ENCODE data around the gene MOB1B. TPM values are rescaled to one million over a fixed set of nuclear protein-coding genes. Genes with fewer than 3 reads are reported as not detected.

The MOB1B gene
- total and polyA plus RNA-seq, 2 experiments from 2014 or later = 11.1 to 22.8 TPM

DNA sequence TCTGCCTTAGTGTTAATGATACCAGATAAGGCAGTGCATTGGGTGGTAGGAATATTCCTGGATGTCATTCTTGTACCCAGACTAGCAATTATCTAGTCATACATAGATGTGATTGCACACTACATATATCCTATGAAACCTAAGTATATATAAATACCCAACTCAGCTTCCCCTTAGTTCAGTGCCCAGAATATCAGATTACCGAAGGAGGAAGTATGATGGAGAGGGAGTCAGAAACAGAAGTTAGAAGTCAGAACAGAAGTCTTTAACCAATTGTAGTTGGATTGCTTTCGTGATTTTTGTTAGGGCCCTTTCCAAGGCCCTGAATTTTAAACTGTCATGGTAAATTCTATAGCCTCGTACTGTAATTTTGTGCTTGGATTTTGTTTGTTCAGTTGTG is 42.9 kb downstream of the MOB1B start:
- H3K4me3 ChIP-seq = no peak overlapping the region
- no peak for TF ChIP-seq CTCF (IDR thresholded peaks at IDR 0.05; ENCODE audit: low read depth, low read length)
- H3K27ac ChIP-seq = no peak overlapping the region
- DNase-seq (ENCODE audit: low read depth in 1 of 2, low spot score in 1 of 2) = no peak
- peaks cover 2% of the 10 kb centered on the region for H3K36me3 ChIP-seq
- H3K4me1 ChIP-seq (ENCODE audit: low read depth) = no peaks in the 10 kb centered on the region
- no peaks in the 10 kb centered on the region for H3K9me3 ChIP-seq (ENCODE audit: low read depth)
- no peaks in the 10 kb centered on the region for H3K27me3 ChIP-seq

- Histone ChIP-seq H3K27ac (no peak overlapping the region), H3K27me3 (no peaks in the 10 kb centered on the region), H3K4me3 (no peak overlapping the region), H3K4me1 (ENCODE audit: low read depth) (no peaks in the 10 kb centered on the region), H3K9me3 (ENCODE audit: low read depth) (no peaks in the 10 kb centered on the region), H3K36me3 (peaks cover 2% of the 10 kb centered on the region)
- no peak for DNase-seq (ENCODE audit: low read depth in 1 of 2, low spot score in 1 of 2)
- TF ChIP-seq CTCF (IDR thresholded peaks at IDR 0.05; ENCODE audit: low read depth, low read length) = no peak
Observed at GRCh38 chr4:70945452-70946055, 43.4 kb downstream of the MOB1B start.

- Histone ChIP-seq H3K27ac (no peak overlapping the region), H3K4me1 (ENCODE audit: low read depth) (no peaks in the 10 kb centered on the region), H3K9me3 (ENCODE audit: low read depth) (no peaks in the 10 kb centered on the region), H3K27me3 (no peaks in the 10 kb centered on the region), H3K36me3 (peaks cover 2% of the 10 kb centered on the region), H3K4me3 (no peak overlapping the region)
- TF ChIP-seq CTCF (IDR thresholded peaks at IDR 0.05; ENCODE audit: low read depth, low read length) = no peak
- DNase-seq (ENCODE audit: low read depth in 1 of 2, low spot score in 1 of 2) = no peak
Observed at GRCh38 chr4:70946939-70947338, 44.8 kb downstream of the MOB1B start.

DNA sequence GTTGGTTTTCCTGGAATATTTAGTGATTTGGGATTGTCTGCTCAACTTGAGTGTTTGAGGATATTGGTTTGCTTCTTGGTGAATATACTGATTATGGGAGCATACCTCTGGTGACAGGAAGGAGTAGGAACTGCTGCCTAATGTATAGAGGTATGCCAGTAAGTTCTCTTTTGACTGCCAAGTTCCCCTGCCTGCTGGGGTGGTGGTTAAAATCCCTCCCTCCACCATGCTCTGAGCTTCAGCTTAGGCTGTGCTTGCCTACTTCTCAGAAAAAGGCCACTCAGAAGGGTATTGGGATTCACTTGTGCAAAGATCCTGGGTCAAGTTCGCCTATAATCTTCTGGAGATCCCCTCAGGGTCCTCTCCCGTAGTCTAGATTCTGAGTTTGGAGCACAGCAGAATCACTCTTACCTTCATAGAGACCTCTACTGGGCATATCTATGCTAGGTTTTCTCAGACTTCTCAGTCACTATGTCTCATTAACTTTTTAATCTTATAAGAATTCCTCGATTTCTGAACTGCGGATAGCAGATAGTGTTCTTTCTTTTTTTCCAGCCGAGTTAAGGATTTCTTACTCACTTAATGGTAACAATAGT is 46.6 kb downstream of the MOB1B start:
- no peak overlapping the region for H3K27ac ChIP-seq
- no peaks in the 10 kb centered on the region for H3K9me3 ChIP-seq (ENCODE audit: low read depth)
- H3K4me1 ChIP-seq (ENCODE audit: low read depth) = no peaks in the 10 kb centered on the region
- TF ChIP-seq CTCF (IDR thresholded peaks at IDR 0.05; ENCODE audit: low read depth, low read length) = no peak
- no peaks in the 10 kb centered on the region for H3K27me3 ChIP-seq
- H3K36me3 ChIP-seq = no peaks in the 10 kb centered on the region
- DNase-seq (ENCODE audit: low read depth in 1 of 2, low spot score in 1 of 2) = no peak
- no peak overlapping the region for H3K4me3 ChIP-seq

DNA sequence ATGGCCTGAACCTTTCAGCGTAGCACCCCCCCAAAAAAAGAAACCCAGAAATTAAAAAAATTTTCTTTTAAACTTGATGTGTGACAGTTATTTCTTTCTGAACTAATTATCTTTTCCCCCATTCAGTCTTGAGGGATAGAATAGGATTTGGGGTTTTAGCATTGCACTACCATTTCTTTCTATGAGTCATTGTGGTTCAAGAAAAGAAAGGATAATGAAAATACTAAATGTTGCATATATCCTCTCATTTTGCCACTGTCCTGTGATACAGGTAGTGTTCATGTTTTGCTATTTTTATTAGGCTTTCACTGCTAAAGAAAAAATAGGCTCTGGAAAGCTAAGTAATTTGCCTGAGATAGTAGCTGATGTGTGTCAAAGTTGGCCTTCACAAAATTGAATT is 51.9 kb downstream of the MOB1B start:
- no peak overlapping the region for H3K4me3 ChIP-seq
- H3K4me1 ChIP-seq (ENCODE audit: low read depth) = no peaks in the 10 kb centered on the region
- DNase-seq (ENCODE audit: low read depth in 1 of 2, low spot score in 1 of 2) = no peak
- no peak for TF ChIP-seq CTCF (IDR thresholded peaks at IDR 0.05; ENCODE audit: low read depth, low read length)
- no peaks in the 10 kb centered on the region for H3K27me3 ChIP-seq
- no peaks in the 10 kb centered on the region for H3K9me3 ChIP-seq (ENCODE audit: low read depth)
- peaks cover 2% of the 10 kb centered on the region for H3K36me3 ChIP-seq
- H3K27ac ChIP-seq = no peak overlapping the region

Measured in cardiac muscle cell (in vitro differentiated cells and primary cell).